ENCODE measurements around the gene TAF7.
"Not testable (repeated sequence)": the region's sequence is repeated elsewhere in the genome, so short reads cannot be mapped to it uniquely, and the experiment has no call there.

Gene TAF7

DNA sequence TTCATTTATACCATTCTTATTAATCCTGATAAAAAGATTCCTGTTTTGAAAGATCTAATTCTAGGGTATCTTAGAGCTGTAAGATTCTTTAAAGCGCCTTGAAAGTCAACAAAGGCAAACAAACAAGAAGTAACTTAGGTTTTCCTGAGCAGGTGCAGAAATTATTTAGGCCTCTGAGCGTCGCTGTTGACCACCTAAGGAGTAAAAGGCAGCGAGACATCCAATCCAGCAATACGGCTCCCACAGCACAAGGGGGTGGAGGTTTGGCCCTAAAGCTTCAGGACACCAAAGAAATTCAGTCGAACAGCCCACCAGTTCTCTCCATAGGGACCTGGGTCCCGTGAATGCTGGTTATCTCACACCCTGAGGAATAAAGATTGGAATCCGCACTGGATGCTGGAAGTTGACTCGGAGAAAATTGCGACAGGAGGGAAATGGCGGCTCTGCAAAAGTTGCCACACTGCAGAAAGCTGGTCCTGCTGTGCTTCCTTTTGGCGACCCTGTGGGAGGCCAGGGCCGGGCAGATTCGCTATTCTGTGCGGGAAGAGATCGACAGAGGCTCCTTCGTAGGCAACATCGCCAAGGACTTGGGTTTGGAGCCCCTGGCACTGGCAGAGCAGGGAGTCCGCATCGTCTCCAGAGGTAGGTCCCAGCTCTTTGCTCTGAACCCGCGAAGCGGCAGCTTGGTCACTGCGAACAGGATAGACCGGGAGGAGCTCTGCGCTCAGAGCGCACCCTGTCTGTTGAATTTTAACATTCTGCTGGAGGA is 18.1 kb upstream of the TAF7 start, which contains the start of gene PCDHGA2:
PCDHGA2 (plus strand) TSS at position 223 of the 769 bp plus-strand sequence.
- peak; percentile 11 to 42 for DNase-seq

DNA sequence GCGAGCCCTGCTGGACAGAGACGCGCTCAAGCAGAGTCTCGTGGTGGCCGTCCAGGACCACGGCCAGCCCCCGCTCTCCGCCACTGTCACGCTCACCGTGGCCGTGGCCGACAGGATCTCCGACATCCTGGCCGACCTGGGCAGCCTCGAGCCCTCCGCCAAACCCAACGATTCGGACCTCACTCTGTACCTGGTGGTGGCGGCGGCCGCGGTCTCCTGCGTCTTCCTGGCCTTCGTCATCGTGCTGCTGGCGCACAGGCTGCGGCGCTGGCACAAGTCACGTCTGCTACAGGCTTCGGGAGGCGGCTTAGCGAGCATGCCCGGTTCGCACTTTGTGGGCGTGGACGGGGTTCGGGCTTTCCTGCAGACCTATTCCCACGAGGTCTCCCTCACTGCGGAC is 12.0 kb upstream of the TAF7 start:
- not testable (repeated sequence) for DNase-seq

DNA sequence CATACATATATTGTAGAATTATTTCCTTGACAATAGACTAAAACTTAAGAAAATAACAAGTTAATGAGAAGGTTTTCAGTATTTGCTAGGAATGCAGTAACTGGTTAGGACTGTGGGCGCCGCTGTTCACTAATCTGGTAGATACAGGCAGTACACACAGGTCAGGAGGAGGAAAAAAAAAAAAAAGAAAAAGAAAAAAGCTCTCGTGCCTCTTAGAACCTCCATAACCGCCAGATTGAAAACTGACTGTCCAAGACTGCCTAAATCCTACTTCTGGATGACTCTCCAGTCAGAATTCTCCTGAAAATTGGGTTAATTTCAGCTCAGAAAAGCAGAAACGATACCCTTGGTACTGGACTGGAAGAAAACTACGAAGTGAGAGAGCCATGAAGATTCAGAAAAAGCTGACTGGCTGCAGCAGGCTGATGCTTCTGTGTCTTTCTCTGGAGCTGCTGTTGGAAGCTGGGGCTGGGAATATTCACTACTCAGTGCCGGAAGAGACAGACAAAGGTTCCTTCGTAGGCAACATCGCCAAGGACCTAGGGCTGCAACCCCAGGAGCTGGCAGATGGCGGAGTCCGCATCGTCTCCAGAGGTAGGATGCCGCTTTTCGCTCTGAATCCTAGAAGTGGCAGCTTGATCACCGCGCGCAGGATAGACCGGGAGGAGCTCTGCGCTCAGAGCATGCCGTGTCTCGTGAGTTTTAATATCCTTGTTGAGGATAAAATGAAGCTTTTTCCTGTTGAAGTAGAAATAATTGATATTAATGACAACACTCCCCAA is 9.9 kb upstream of the TAF7 start, which contains the start of gene PCDHGA1:
PCDHGA1 (plus strand) TSS at position 216 of the 782 bp plus-strand sequence.
- DNase-seq, result peak; percentile 34 to 79

DNA sequence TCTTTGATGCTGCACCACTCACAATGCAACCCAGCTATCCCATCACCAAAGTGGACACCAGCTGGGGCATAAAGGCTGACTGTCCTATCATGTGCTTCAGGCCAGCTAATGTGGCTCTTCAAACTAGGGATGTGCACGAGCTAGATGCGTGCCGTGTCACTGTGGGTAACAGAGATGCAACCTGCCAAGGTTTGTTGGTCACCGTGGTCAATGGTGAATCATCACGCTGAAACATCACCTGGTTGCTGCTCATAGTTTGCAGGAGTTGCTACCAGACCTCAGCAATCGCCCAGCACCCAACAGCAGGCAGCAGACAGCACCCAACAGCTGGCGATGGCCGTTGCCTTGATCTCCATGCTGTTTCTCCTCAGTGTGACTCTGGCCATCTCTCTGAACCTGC is 7.6 kb upstream of the TAF7 start:
- no peak for DNase-seq

DNA sequence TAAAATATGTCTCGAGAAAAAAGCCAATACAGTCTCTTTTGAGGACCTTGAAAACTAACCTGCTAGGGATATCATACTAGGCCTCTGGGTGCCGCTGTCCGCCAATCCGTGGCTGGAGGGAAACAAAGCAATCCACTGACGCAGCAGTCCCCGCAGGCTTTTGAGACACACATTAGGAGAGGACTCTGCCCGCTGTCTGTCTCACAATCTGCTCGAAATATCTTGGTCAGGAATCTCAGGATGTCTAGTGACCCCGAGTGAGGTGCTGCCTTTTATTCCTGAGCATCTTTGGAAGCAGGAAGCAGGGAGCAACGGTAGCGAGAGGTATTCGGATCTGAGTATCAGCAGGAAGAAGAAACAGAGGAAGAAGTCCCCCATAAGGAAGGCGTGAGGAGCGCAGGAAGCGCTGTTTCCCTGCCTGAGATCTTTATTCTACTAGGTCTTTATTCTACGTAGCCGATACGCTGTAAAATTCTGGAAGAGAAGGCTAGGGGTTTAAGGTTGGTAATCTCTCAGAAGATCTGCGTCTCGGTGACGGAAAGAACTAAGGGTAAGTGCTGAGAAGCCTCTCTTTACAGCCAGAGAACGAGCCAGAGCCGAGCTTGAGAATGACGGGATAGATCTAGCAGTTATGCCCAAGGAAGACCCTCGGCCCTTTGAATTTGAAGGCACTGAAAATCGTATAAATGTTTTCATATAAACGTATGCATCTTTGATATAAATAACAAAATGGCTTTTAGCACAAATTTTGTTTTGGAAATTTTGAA is 5.7 kb upstream of the TAF7 start:
- peak; percentile 13 to 76 for DNase-seq

DNA sequence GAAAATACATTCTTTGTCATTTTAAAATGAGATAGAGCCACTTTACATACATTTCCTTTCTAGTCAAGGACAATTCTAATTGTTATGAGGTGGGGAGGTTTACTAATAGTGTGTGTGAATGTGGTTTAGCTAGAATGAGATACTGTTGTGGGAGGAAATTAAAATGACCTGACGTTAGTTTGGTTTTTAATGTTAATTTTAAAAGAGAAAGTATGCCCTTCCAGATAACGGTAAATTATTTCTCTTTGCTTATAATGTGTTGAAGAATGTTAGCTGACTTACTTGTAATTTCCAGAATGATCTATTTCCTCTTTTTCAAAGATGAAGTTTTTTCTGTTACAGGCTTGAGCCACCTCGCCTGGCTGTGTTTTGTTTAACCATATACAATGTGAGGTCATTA is 1.7 kb upstream of the TAF7 start:
- DNase-seq, result no peak

DNA sequence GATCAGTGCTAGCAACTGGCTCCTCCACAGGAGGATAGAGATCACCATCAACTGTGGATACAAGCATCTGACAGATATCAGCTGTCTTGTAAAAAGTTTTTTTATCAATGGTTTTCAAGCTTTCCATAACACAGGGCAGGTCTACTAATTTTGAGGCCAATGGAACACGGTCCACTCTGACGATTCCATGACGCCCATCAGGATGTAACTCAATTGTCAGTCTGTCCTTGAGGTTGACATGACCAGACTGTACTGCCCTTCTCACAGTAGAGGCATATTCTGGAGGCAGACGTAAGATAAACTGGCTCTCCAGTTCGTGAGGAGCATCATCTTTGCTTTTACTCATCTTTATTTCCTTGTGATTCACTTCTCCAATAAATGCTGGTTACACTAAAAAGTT is 885 bp downstream of the TAF7 start:
- no peak for DNase-seq

DNA sequence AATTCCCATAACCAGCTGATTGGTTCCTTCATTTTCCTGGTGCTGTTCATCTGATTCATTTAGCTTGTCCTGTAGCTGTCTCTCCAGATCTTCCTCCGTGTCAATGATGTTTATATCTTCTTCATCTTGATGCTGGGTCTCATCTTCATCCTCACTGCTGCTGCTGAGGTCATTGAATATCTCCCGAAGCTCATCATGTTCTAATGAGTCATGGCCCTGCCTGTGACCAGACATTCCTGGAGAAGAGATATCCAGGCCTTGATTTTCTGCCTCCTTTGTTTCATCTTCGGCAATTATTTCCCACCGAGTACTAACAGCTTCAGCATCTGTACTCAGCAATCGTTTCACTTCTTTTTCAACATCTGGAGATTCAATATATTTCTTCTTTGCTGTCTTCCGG is 1.4 kb downstream of the TAF7 start:
- no peak for DNase-seq

DNA sequence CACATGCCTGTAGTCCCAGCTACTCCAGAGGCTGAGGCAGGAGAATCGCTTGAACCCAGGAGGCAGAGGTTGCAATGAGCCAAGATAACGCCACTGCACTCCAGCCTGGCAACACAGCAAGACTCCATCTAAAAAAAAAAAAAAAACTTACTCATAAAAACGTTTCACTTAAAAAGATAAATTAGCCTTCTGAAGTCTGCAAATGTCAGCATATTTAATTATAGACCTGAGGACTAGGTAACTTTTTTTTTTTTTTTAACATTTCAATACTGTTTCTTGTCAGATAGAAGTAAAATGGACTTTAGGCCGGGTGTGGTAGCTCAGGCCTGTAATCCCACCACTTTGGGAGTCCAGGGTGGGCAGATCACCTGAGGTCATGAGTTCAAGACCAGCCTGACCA is 3.6 kb downstream of the TAF7 start:
- not testable (repeated sequence) for DNase-seq

DNA sequence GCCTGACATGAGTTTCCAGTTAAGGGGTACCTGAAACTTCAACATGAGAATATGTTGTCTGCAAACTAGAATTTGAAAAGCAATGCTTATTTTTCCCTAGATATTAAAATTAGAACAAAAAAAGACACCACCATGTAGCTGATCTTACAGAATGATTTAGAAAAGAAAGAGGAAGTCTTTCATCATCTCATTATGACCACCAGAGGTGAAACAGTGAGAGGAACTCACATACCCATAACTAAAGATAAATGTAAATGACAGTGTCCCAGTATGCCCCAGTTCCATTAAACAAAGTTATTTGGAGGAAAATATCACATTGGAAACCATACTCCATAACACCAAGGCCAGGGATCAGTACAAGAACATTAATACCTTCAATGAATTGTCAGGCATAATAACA is 6.9 kb downstream of the TAF7 start:
- no peak for DNase-seq

DNA sequence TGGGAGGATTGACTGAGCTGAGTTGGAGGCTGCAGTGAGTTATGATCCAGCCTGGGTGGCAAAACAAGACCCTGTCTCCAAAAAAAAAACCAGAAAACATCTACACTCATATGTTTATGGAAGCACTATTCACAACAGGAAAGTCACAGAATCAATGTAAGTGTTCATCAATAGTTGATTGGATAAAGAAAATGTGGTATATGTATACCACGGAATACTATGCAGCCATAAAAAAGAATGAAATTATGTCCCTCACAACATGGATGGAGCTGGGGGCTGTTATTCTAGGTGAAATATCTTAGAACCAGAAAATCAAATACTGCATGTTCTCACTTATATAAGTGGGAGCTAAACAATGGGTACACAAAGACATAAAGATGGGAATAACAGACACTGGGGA is 14.0 kb downstream of the TAF7 start:
- DNase-seq, result no peak

DNA sequence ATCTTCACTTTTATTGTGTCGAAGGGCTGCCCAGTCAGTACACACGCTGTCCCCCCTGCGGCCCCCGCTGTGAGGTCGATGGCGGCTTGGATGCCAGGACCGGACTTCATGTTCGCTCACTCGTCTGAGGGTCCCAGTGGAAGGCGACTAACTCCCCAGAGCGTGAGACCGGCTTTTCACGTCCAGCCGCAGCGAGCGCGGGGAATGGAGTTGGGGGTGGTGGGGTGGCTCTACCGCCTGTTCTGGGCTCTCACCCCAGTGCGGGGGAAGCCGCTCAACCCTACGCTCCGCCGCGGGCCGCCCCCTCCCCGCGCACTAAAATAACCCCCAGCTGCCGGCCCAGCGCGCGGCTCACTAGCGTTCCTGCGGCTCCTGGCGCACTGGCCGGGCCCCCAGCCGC is 16.8 kb downstream of the TAF7 start, which contains the start of gene SLC25A2:
SLC25A2 (minus strand) TSS at position 294 of the 400 bp plus-strand sequence; CDS start at position 110, 184 bp downstream.
- DNase-seq, result no peak

DNA sequence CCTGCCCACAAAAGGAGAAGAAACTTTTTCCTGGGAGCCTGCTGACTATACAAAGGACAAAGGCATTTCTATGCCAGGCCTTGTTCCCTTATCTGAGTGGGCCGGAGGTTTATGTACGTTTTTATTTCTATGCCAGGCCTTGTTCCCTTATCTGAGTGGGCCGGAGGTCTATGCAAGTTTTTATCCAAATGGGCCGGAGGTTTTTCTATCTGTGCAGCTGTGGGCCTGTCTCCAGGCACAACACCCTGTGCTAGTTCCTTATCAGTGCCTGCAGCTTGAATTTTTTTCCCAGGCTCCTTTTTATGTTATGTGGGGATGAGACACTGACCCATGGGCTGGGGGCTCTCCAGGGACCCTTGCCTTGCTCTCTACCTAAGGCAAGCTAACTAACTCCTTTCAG is 22.2 kb downstream of the TAF7 start:
- no peak for DNase-seq

DNA sequence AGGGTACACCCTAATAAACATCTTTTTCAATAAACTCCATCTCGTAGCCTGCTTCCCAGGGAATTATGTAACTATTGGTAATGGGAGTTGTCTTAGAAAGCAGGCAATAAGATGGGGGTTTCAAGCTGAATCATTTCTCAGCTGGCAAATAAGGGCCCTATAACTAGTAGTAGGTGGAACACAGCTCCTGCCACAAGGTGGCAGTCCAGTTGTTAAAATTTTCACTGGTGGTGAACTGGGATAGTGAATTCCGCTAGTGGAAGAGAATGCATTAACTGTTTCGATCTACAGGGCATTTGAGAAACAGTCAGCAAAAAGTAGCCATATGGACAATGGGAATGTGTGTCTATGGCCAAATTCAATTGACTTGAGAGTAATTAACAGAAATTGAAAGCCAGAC is 47.7 kb downstream of the TAF7 start:
- peak in 1 of 2 experiments; percentile 1 for DNase-seq

DNA sequence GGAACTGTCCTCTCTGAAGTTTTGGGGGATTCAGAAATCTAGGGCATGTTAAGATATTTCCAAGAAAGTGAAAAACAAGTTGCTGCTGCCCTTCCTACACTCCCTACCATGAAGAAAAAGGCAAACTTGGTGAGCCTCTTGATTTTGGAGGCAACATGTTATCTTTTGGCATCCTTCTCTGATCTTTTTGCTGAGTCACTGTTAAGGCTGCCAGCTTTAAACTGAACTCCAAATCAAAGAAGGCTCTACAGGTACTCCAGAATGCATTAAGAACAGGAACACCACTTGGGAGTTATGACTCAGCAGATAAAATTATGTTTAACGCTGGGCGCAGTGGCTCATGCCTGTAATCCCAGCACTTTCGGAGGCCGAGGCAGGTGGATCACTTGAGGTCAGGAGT is 51.4 kb downstream of the TAF7 start:
- no peak for DNase-seq

Measured in NCI-H526 (cell line).